Endothelial cell of umbilical vein (primary cell): ENCODE results near the gene CMSS1. TPM values are rescaled to one million over a fixed set of nuclear protein-coding genes. Genes with fewer than 3 reads are reported as not detected.

Source experiments
- BruUV-seq: library from RNA; stranded (reverse); fragments of 400-500 nt; replicated peaks from 2 replicates; lab custom pipeline; 2021; lab: Mats Ljungman, UMichigan
- CTCF ChIA-PET: fragments of 300-600, 350-600 bp; sonication (Branson Sonifier 250); formaldehyde crosslinking; loops from one replicate; lab custom pipeline; 2021; ENCODE audit warnings: antibody characterized with exemption, inconsistent platforms; lab: Charles Lee
- POLR2A ChIA-PET: fragments of 300-600, 350-600 bp; sonication (Branson Sonifier 250); formaldehyde crosslinking; loops from one replicate; lab custom pipeline; 2021; ENCODE audit warnings: antibody characterized with exemption, inconsistent platforms; lab: Charles Lee
- DNase-seq: peaks from one replicate; pipeline ENCODE4 v3.0.0-alpha.2; 2011; ENCODE audit warnings: low read depth, low spot score
- FAIRE-seq: peaks from 2 replicates; lab custom pipeline; 2011; peaks lifted over from hg19 to GRCh38; lab: Jason Lieb, UNC
- H2AFZ ChIP-seq: 2 replicates; pipeline ENCODE4 v1.6.0; 2012; ENCODE audit warnings: low read depth, low read length, control low read depth, inconsistent platforms
- H3K27ac ChIP-seq: 2 replicates; pipeline ENCODE4 v1.5.1; 2011; ENCODE audit warnings: low read depth, mild to moderate bottlenecking, control low read depth, low read length, moderate library complexity; ENCODE audit not compliant: insufficient read depth
- H3K27me3 ChIP-seq, 2 experiments: 2 replicates each; pipeline versions ENCODE4 v1.6.0 to v1.6.1; 2011; ENCODE audit warnings: low read length in 2 of 2, mixed read lengths in 1 of 2; ENCODE audit not compliant: control insufficient read depth in 2 of 2, insufficient read depth in 2 of 2
- H3K36me3 ChIP-seq, 2 experiments: 2 replicates in 1 of 2; 3 replicates in 1 of 2; pipeline ENCODE4 v1.5.1; 2011; ENCODE audit warnings: low read length in 2 of 2, mild to moderate bottlenecking in 1 of 2, moderate library complexity in 1 of 2; ENCODE audit not compliant: control insufficient read depth in 2 of 2, insufficient read depth in 2 of 2; ENCODE audit errors: extremely low read depth in 1 of 2
- H3K4me1 ChIP-seq: 3 replicates; pipeline ENCODE4 v1.5.1; 2011; ENCODE audit warnings: mild to moderate bottlenecking, low read length; ENCODE audit not compliant: control insufficient read depth, insufficient read depth; ENCODE audit errors: extremely low read depth
- H3K4me2 ChIP-seq: 2 replicates; pipeline ENCODE4 v1.6.1; 2011; ENCODE audit warnings: low read length, control low read depth, mixed read lengths; ENCODE audit not compliant: insufficient read depth
- H3K4me3 ChIP-seq, 3 experiments: fragments of 200-600 bp in 1 of 3; sonication (generic), shearing (Covaris generic) in 1 of 3; replicated peaks in 1 of 3; 2 replicates each; pipeline ENCODE4 v1.5.1; 2011 to 2016; ENCODE audit warnings: control low read depth in 3 of 3, low read length in 3 of 3, mild to moderate bottlenecking in 2 of 3, inconsistent platforms in 1 of 3, low read depth in 1 of 3, moderate library complexity in 1 of 3; ENCODE audit not compliant: insufficient read depth in 1 of 3
- H3K79me2 ChIP-seq: 2 replicates; pipeline ENCODE4 v1.6.0; 2012; ENCODE audit warnings: low read length, inconsistent platforms; ENCODE audit not compliant: control insufficient read depth, insufficient read depth
- H3K9ac ChIP-seq: replicated peaks from 2 replicates; pipeline ENCODE3; 2011; ENCODE audit warnings: low read length, control low read depth; ENCODE audit not compliant: insufficient read depth; ENCODE audit errors: extremely low read depth
- H3K9me1 ChIP-seq: replicated peaks from 3 replicates; pipeline ENCODE4 v1.6.0; 2011; ENCODE audit warnings: mild to moderate bottlenecking, low read length; ENCODE audit not compliant: control insufficient read depth, insufficient read depth; ENCODE audit errors: extremely low read depth
- H3K9me3 ChIP-seq: replicated peaks from 2 replicates; pipeline ENCODE4 v1.5.1; 2012; ENCODE audit warnings: low read length, inconsistent platforms; ENCODE audit not compliant: control insufficient read depth, insufficient read depth
- H4K20me1 ChIP-seq: replicated peaks from 2 replicates; pipeline ENCODE3; 2011; ENCODE audit warnings: mild to moderate bottlenecking, low read length; ENCODE audit not compliant: control insufficient read depth, insufficient read depth; ENCODE audit errors: extremely low read depth
- CTCF ChIP-seq, 2 donors: IDR thresholded peaks; 1 replicate in 1 of 2; 2 replicates in 1 of 2; pipeline ENCODE4 v1.5.1; 2011; ENCODE audit warnings: low read length in 2 of 2, mild to moderate bottlenecking in 2 of 2, moderate library complexity in 2 of 2, control low read depth in 1 of 2, inconsistent platforms in 1 of 2, low read depth in 1 of 2; ENCODE audit not compliant: insufficient read depth in 1 of 2; ENCODE audit errors: extremely low read depth in 1 of 2
- EZH2 ChIP-seq: IDR thresholded peaks from 2 replicates; pipeline ENCODE4 v1.6.1; 2012; ENCODE audit warnings: borderline replicate concordance, low read depth, mild to moderate bottlenecking, moderate library complexity, low read length, inconsistent platforms; ENCODE audit not compliant: severe bottlenecking
- FOS ChIP-seq: IDR thresholded peaks from 2 replicates; pipeline ENCODE4 v1.6.1; 2011; ENCODE audit warnings: mild to moderate bottlenecking, low read length, moderate library complexity, borderline replicate concordance; ENCODE audit not compliant: insufficient read depth
- GATA2 ChIP-seq: IDR thresholded peaks from 2 replicates; pipeline ENCODE4 v1.7.0; 2011; ENCODE audit warnings: low read depth, mild to moderate bottlenecking, moderate library complexity, mixed read lengths, low read length; ENCODE audit not compliant: insufficient read length, insufficient read depth
- JUN ChIP-seq: IDR thresholded peaks from 2 replicates; pipeline ENCODE4 v1.6.1; 2011; ENCODE audit warnings: borderline replicate concordance, low read depth; ENCODE audit not compliant: insufficient read length, insufficient read depth
- MYC ChIP-seq: IDR thresholded peaks from one replicate; pipeline ENCODE4 v1.6.1; 2011; ENCODE audit warnings: mild to moderate bottlenecking, low read depth, low read length
- POLR2A ChIP-seq: IDR thresholded peaks from 2 replicates; pipeline ENCODE4 v1.6.1; 2012; ENCODE audit warnings: low read depth, mild to moderate bottlenecking, control low read depth, low read length
- POLR2AphosphoS5 ChIP-seq: IDR thresholded peaks from 2 replicates; pipeline ENCODE4 v1.6.1; 2012; ENCODE audit warnings: low read depth, mild to moderate bottlenecking, control low read depth, low read length, moderate library complexity; ENCODE audit not compliant: insufficient read depth
- dilution Hi-C: fragments of 300-500 bp; cut with MboI; formaldehyde crosslinking; loops from one replicate; pipeline ENCODE4 v1.15.0; 2019; ENCODE audit warnings: low sequenced_read_pairs; ENCODE audit not compliant: extremely low pct_ligation_motif_present
- intact Hi-C: fragments of 100-400 bp; cut with micrococcal nuclease; formaldehyde crosslinking; loops from one replicate; pipeline ENCODE4 v1.10.0; 2022
- polyA plus RNA-seq, 4 experiments: library from polyadenylated mRNA; depleted of rRNA in 3 of 4; stranded (reverse) in 3 of 4; unstranded in 1 of 4; fragments of >200 nt; gene quantifications; 2 replicates each; pipeline versions ENCODE4 v1.2.1 to v1.2.3, GENCODE V29; 2011 to 2012; ENCODE audit warnings: missing spikeins in 1 of 4
- total RNA-seq: library from RNA; stranded (reverse); gene quantifications from 2 replicates; pipeline ENCODE4 v1.2.3, GENCODE V29; 2021
- TF ChIP-seq, protein P1 (sequence below): IDR thresholded peaks from 2 replicates; pipeline ENCODE4 v1.6.1; 2011; ENCODE audit not compliant: insufficient read depth, insufficient read length

The CMSS1 gene
- total and polyA plus RNA-seq, 2 donors (not counting 3 experiments of a cell fraction or from before 2014, with no cell fraction given): 9.7 to 60.6 TPM

GRCh38 chr3:100018806-100019205 lies 201.1 kb downstream of the CMSS1 start:
- TF ChIP-seq POLR2AphosphoS5 (no peak), MYC (no peak), GATA2 (no peak), EZH2 (no peak), JUN (no peak), CTCF (IDR thresholded peaks at IDR 0.05; ENCODE audit: extremely low read depth in 1 of 2, insufficient read depth in 1 of 2, low read depth in 1 of 2, low read length in 2 of 2) (no peak), POLR2A (no peak), FOS (no peak)
- TF ChIP-seq, protein P1, sequence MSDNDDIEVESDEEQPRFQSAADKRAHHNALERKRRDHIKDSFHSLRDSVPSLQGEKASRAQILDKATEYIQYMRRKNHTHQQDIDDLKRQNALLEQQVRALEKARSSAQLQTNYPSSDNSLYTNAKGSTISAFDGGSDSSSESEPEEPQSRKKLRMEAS: no peak
- Histone ChIP-seq H3K9me3 (no peaks in the 10 kb centered on the region), H3K27ac (no peak overlapping the region), H3K4me1 (no peaks in the 10 kb centered on the region), H3K9me1 (no peaks in the 10 kb centered on the region), H4K20me1 (no peaks in the 10 kb centered on the region), H3K9ac (no peak overlapping the region), H3K79me2 (no peaks in the 10 kb centered on the region), H3K27me3 (no peaks in the 10 kb centered on the region), H3K4me3 (no peak overlapping the region), H3K4me2 (no peak overlapping the region), H2AFZ (no peak overlapping the region), H3K36me3 (no peaks in the 10 kb centered on the region)
- POLR2A ChIA-PET: no interaction called here
- CTCF ChIA-PET: interaction anchor here (2.1 kb wide), 1 partner anchor 13 kb away, joined by 13 read pairs; no protein-coding TSS in a partner anchor
- DNase-seq: no peak
- dilution Hi-C loops: no loop called here
- no TSS peak for BruUV-seq
- no peak for FAIRE-seq
- intact Hi-C loops: no loop called here
